Activated B cell treated with CpG ODN at 0.5 μM for 24 hours (primary cell): Measurements from ENCODE around the gene DRP2. TPM values are rescaled to one million over a fixed set of nuclear protein-coding genes. Genes with fewer than 3 reads are reported as not detected.
"Not testable (repeated sequence)": the region's sequence is repeated elsewhere in the genome, so short reads cannot be mapped to it uniquely, and the experiment has no call there.

Source experiments
- ATAC-seq: fragments of 200-7000 bp; cut with Tn5 transposase; one replicate; pipeline ENCODE4 v1.10.0; 2021; ENCODE audit warnings: low read depth, mild to moderate bottlenecking, moderate library complexity
- CTCF ChIA-PET: fragments of 350-600 bp; sonication (Branson Sonifier 250); formaldehyde crosslinking; loops from one replicate; lab custom pipeline; 2021; ENCODE audit warnings: antibody characterized with exemption; lab: Charles Lee
- POLR2A ChIA-PET: fragments of 350-600 bp; sonication (Branson Sonifier 250); formaldehyde crosslinking; loops from one replicate; lab custom pipeline; 2021; ENCODE audit warnings: antibody characterized with exemption; lab: Charles Lee
- DNase-seq: peaks from one replicate; pipeline ENCODE4 v3.0.0; 2022
- H3K27ac Mint-ChIP-seq: one replicate; pipeline ENCODE4 v1.8.0; 2020; ENCODE audit warnings: mixed read lengths
- H3K27me3 Mint-ChIP-seq: one replicate; pipeline ENCODE4 v1.8.0; 2021; ENCODE audit warnings: mixed read lengths
- H3K36me3 Mint-ChIP-seq: one replicate; pipeline ENCODE4 v1.8.0; 2021; ENCODE audit warnings: low read depth, mixed read lengths
- H3K4me1 Mint-ChIP-seq: one replicate; pipeline ENCODE4 v1.8.0; 2021; ENCODE audit warnings: mixed read lengths
- H3K4me3 Mint-ChIP-seq: one replicate; pipeline ENCODE4 v1.8.0; 2020; ENCODE audit warnings: mild to moderate bottlenecking, mixed read lengths
- H3K9me3 Mint-ChIP-seq: one replicate; pipeline ENCODE4 v1.8.0; 2020; ENCODE audit warnings: mixed read lengths
- intact Hi-C: fragments of 100-400 bp; cut with micrococcal nuclease; formaldehyde crosslinking; loops from one replicate; pipeline ENCODE4 v1.15.1; 2024
- total RNA-seq: library from RNA; stranded (reverse); gene quantifications from 2 replicates; pipeline ENCODE4 v1.2.3, GENCODE V29; 2022
- TF ChIP-seq, protein P1 (sequence below): fragments of 200-600 bp; IDR thresholded peaks from one replicate; pipeline ENCODE4 v1.8.0; 2022; ENCODE audit warnings: antibody characterized with exemption, mild to moderate bottlenecking

The DRP2 gene
- total RNA-seq, 1 donor from 2014 or later, result 0.07 TPM

DNA sequence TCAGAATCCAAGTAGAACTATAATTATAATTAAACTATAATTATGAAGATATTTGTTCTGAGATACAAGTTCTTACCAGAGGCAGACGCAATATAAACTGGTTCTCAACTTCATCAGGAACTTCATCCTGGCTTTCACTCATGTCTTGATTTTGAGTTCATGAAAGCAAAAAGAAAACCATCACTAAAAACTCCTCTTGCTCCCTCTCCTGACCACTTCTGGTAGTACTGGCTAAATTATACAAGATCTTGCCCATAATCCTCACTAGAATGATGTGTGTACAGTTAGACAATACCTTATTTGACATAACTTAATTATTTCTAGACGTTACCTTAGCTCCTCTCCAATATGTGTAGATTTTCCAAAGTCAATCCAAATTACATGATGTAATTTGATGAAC lies 67.8 kb downstream of the DRP2 start:
- no peak overlapping the region for H3K27ac Mint-ChIP-seq
- H3K4me3 Mint-ChIP-seq, result no peak overlapping the region
- ChIA-PET CTCF (no interaction called here), POLR2A (interaction anchor here (0.5 kb wide), 1 partner anchor 61 kb away, joined by 6 read pairs; the partner anchor contains the start of gene TIMM8A)
- H3K36me3 Mint-ChIP-seq, result no peaks in the 10 kb centered on the region
- H3K4me1 Mint-ChIP-seq, result no peaks in the 10 kb centered on the region
- intact Hi-C loops, result loop anchor here (1.0 to 5.0 kb wide), 4 partner anchors 235 to 615 kb away; partner anchors contain the start of gene TRMT2B
- DNase-seq (no peak), ATAC-seq (peak; percentile 57)
- TF ChIP-seq, protein P1, sequence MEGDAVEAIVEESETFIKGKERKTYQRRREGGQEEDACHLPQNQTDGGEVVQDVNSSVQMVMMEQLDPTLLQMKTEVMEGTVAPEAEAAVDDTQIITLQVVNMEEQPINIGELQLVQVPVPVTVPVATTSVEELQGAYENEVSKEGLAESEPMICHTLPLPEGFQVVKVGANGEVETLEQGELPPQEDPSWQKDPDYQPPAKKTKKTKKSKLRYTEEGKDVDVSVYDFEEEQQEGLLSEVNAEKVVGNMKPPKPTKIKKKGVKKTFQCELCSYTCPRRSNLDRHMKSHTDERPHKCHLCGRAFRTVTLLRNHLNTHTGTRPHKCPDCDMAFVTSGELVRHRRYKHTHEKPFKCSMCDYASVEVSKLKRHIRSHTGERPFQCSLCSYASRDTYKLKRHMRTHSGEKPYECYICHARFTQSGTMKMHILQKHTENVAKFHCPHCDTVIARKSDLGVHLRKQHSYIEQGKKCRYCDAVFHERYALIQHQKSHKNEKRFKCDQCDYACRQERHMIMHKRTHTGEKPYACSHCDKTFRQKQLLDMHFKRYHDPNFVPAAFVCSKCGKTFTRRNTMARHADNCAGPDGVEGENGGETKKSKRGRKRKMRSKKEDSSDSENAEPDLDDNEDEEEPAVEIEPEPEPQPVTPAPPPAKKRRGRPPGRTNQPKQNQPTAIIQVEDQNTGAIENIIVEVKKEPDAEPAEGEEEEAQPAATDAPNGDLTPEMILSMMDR, result no peak
- no peaks in the 10 kb centered on the region for H3K9me3 Mint-ChIP-seq
- peaks cover 1% of the 10 kb centered on the region for H3K27me3 Mint-ChIP-seq

DNA sequence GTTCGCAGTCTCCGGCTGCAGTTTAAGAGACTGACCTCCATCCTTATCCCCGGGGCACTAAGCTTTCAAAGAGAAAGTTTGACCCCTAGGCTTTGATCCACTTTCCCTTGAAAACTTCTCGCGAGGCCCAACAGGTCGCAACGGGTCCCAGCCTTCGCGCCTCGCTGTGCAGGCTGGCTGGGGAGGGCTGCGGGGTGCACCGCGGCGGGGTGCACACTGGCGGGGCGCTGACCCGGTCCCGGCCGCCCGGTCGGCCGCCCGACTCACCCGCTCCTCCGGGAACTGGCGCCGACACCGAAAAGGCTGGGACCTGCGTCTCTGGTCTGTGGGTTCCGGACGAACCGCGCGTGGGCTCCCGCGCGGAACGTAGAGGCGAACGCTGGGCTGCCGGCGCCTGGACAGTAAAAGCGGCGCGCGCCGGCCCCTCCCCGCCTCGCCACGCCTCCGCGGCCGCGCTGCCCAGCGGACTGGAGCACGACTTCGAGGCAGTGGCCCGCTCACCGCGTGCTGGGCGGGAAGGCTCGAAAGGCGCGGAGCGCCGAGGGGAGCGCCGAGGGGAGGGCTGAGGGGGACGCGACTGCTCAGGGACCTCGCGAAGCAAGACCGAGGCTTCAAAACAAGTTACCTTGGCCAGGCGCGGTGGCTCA lies 71.5 kb downstream of the DRP2 start, which contains the start of gene TAF7L:
TAF7L (minus strand) TSS at position 378 of the 647 bp plus-strand sequence. CDS start 3,791 bp downstream, outside the sequence.
- ATAC-seq, result no peak
- Mint-ChIP-seq H3K36me3 (no peaks in the 10 kb centered on the region), H3K4me3 (no peak within 1 kb of the TSS), H3K27ac (no peak within 1 kb of the TSS), H3K4me1 (no peaks in the 10 kb centered on the region), H3K9me3 (no peaks in the 10 kb centered on the region), H3K27me3 (peaks cover 1% of the 10 kb centered on the region)
- ChIA-PET POLR2A (no interaction called here), CTCF (no interaction called here)
- intact Hi-C loops, result no loop called here
- TF ChIP-seq, protein P1, result no peak
- no peak for DNase-seq

DNA sequence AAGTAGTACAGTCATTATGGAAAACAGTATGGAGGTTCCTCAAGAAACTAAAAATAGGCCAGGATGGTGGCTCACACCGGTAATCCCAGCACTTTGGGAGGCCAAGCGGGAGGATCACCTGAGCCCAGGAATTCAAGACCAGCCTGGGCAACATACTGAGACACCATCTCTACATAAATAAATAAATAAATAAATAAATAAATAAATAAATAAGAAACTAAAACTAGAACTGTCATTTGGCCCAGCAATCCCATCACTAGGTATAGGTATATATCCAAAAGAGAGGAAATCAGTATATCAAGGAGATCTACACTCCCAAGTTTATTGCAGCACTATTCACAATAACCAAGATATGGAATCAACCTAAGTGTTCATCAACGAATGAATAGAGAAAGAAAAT lies 76.0 kb downstream of the DRP2 start:
- DNase-seq, H3K4me1 Mint-ChIP-seq, H3K36me3 Mint-ChIP-seq, intact Hi-C loops, H3K4me3 Mint-ChIP-seq, ATAC-seq, H3K27me3 Mint-ChIP-seq, POLR2A ChIA-PET, CTCF ChIA-PET, H3K9me3 Mint-ChIP-seq, H3K27ac Mint-ChIP-seq: not testable (repeated sequence)

DNA sequence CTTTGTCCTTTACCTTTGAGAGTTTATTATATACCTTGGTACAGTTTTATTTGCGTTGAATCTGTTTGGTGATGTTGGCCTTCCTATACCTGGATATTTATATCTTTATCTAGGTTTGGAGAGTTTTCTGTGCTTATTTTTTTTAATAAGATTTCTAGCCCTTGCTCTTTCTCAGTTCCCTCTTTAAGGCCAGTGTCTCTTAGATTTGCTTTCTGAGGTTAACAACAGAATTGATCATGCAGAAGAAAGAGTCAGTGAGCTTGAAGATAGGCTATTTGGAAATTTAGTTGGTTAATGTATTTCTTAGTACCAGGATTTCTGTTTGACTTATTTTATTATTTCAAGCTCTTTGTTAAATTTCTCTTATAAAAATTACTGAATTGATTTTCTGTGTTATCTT lies 84.2 kb downstream of the DRP2 start:
- intact Hi-C loops, result no loop called here
- POLR2A ChIA-PET, result no interaction called here
- Mint-ChIP-seq H3K4me3 (no peak overlapping the region), H3K9me3 (no peaks in the 10 kb centered on the region), H3K36me3 (no peaks in the 10 kb centered on the region), H3K4me1 (peaks cover 17% of the 10 kb centered on the region), H3K27ac (no peak overlapping the region), H3K27me3 (no peaks in the 10 kb centered on the region)
- no peak for ATAC-seq
- DNase-seq, result no peak
- TF ChIP-seq, protein P1, result no peak
- CTCF ChIA-PET, result no interaction called here

Other genes starting within 250 kb of the DRP2 start
- 28.8 and 37.9 TPM in 2 replicates for gene TRMT2B, start 167.7 kb upstream of the DRP2 start, total RNA-seq
- not detected in 2 replicates for gene TMEM35A, start 140.9 kb upstream of the DRP2 start, total RNA-seq
- 2.6 and 3.1 TPM in 2 replicates for gene CENPI, start 121.6 kb upstream of the DRP2 start, total RNA-seq
- gene TAF7L, start 71.5 kb downstream of the DRP2 start, total RNA-seq, result not detected in 2 replicates
- gene TIMM8A, start 129.0 kb downstream of the DRP2 start, total RNA-seq, result 16.8 and 17.1 TPM in 2 replicates
- 193 and 219 TPM in 2 replicates for gene BTK, start 166.4 kb downstream of the DRP2 start, total RNA-seq
- 234 and 287 TPM in 2 replicates for gene RPL36A, start 171.2 kb downstream of the DRP2 start, total RNA-seq
- 32.0 and 32.2 TPM in 2 replicates for gene GLA, start 188.1 kb downstream of the DRP2 start, total RNA-seq
- 70.5 and 76.9 TPM in 2 replicates for gene HNRNPH2, start 188.4 kb downstream of the DRP2 start, total RNA-seq